GM18499 (cell line): ENCODE results near the gene CFAP206.
A peak's percentile ranks its signal among the peaks of the same experiment; 100 is the strongest.
"Not testable (repeated sequence)": the region's sequence is repeated elsewhere in the genome, so short reads cannot be mapped to it uniquely, and the experiment has no call there.

ENCODE experiments used
- ATAC-seq: cut with Tn5 transposase; IDR thresholded peaks from one replicate; pipeline ENCODE4 v1.9.1; 2021; ENCODE audit warnings: moderate number of reproducible peaks; ENCODE audit not compliant: insufficient read depth, unreplicated experiment

The CFAP206 gene

GRCh38 chr6:87419266-87419665 is 11.5 kb downstream of the CFAP206 start:
- ATAC-seq = no peak

GRCh38 chr6:87420360-87420759 is 12.6 kb downstream of the CFAP206 start:
- ATAC-seq = no peak

DNA sequence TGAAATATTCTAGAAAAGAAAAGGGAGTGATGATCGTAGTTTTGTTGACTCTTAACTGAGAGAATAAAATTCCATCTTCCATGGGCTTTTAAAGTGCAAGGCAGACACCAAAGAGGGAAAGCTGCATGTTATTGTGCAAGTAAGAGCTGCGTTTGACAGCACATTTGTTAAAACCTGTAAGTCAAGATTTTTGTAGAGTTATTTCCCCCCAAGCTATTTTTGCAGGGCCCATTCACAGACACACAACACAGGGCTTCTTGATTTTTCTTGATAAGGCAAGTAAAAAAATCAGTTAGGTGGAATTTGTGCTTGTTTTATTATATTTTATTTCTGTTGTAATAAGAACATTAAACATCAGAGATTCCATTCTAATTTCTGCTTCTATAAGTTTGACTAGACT is 13.8 kb downstream of the CFAP206 start:
- ATAC-seq = no peak

GRCh38 chr6:87426789-87427188 is 19.0 kb downstream of the CFAP206 start:
- ATAC-seq = no peak

DNA sequence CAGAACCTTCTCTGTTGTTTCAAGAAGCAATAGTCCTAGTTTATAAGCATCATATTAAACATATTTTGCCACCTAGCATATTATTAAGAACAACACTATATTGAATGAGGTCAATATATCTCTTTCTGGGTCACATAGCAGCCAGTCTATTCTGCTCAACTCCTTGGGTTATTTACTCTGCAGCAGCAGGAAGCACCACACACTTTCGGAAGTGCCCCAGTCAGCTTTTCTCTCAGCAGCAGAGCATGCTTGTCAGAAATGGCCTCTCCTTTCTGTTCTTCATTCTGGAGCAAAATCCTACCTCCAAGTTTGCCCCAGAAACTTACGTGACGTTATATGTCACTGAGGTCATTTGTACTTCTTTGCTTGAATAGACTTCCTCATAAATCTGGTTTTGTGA is 22.7 kb downstream of the CFAP206 start:
- ATAC-seq = no peak

DNA sequence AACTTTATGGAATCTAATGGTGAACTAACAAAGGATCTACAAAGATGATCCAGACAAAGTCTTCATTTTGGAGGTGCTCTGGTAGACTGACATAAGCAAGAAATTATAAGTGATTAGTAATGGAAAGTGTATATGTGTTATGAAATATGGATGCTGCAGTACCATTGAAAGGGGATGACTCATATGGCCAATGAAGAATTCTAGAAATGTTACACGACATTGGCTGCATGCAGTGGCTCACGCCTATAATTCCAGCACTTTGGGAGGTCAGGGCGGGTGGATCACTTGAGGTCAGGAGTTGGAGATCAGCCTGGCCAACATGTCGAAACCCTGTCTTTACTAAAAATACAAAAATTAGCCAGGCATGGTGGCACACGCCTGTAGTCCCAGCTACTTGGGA is 23.5 kb downstream of the CFAP206 start:
- ATAC-seq = no peak

GRCh38 chr6:87436435-87436834 is 28.7 kb downstream of the CFAP206 start:
- ATAC-seq = no peak

DNA sequence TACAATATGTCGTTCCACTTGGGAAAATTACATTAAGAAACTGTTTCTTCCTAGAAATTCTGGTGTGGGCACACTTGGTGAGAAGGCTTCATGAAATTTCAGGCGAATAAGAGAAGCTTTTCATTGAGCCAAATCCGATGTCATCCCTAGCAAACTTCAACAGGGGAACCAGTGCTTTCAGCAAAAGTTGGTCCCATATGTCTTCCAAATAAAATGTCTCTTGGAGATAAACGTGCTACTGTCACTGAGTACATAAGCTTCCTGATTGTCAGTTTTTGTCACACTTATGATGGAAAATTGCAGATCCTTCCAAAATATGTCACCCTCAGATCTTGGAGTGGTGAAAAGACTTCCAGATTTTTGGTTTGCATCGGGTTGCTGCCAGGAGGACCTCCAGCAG is 33.9 kb downstream of the CFAP206 start:
- no peak for ATAC-seq

GRCh38 chr6:87444362-87444761 is 36.6 kb downstream of the CFAP206 start:
- no peak for ATAC-seq

DNA sequence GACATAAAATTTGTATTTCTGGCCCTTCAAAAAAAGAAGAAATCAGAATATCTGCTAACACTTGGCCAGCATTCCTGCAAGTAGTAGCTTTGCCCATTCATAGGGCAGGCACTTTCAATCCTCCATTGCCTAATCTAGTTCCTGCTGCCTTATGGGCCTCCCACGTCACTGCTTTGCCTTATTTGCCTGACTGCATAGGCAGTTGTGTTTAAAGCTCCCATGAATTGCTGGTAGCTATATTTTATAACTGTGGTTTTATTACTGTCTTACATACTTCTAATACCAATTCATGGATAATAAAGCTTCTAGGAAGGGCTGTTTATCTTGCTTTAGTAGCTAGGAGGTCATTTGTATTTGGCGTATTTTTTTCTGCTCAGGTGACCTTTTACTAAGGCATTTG is 57.3 kb downstream of the CFAP206 start:
- ATAC-seq = no peak

DNA sequence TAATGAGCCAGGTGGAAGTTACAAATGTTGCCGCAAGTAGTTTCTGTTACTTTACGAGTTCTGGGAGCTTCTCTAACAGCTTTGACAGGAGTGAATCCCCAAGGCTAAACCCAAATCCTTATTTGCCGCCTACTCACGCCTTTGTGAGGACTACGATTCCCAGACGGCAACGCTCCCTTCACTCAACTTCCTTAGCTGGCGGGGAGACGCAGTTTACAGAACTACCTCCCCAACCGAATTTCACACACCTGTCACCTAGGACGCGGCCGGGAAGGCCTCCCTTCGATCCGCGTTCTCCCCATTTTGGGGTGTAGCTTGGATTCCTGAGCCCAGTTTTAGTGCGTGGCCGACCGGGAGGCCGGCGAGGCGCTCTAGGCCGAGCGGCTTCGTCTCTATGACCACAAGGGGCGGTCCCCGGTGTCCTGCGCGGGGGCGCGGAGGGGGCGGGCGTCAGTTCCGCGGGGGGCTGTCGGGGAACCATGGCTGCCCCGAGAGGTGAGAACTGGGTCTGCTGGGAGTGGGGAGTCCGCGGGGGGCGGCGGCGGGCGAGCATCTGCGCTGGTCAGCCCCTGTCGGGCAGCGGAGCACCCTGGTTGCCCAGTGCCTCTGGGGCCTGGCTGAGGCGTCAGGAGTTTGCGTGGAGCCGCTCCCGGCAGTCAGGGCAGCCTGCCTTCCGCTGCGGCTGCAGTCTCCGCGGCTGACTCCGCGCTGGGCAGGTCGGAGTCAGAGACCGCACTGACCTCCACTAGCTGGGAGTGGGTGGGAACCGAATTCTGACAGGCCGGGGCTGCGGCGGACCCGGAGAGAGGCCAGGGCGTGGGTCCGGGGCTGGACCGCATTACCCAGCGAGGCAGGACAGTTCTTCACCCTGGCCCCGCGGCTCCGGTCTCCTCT is 65.0 kb downstream of the CFAP206 start, which contains the start of gene SLC35A1:
SLC35A1 (plus strand) TSS at position 450 of the 894 bp plus-strand sequence; CDS start at position 480, 30 bp downstream.
- peak; percentile 73 for ATAC-seq

GRCh38 chr6:87473419-87473903 is 65.7 kb downstream of the CFAP206 start:
- ATAC-seq = peak; percentile 46

- no peak for ATAC-seq
Observed at GRCh38 chr6:87481931-87482330, 74.2 kb downstream of the CFAP206 start.

DNA sequence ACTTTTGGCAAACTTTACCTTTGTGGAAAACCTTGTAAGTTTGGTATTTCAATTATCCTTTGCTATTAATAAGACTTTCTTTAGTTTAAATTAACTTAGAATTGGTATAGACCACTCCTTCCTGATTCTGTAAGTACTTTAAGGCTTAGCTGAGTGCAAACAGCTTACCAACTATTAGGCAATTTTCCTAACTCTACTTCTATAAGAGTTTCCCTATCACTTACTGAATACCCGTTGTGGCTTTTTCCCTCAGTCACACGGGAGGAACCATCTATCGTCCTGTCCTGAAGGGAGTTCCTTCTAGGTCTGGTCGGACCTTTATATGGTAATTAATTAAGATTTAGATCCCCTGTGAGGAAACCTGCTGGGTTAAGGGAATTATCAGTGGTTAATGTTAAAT is 74.6 kb downstream of the CFAP206 start:
- ATAC-seq = no peak

GRCh38 chr6:87483929-87484328 is 76.2 kb downstream of the CFAP206 start:
- ATAC-seq = no peak

DNA sequence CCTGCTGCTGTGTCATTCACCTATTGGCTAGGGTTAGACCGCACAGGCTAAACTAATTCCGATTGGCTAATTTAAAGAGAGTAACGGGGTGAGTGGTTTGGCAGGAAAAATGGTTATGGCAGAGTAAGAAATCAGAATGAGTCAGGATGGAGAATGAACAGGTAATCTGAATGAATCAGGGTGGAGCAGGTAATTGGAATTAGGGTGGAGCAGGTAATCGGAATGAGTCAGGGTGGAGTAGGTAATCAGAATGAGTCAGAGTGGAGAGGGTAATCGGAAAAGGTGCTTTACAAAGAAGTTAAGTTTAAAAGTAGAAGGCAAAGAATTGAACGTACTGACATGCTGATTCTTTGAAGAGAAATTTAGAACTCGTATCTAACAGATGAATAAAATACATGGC is 76.7 kb downstream of the CFAP206 start:
- ATAC-seq = no peak

DNA sequence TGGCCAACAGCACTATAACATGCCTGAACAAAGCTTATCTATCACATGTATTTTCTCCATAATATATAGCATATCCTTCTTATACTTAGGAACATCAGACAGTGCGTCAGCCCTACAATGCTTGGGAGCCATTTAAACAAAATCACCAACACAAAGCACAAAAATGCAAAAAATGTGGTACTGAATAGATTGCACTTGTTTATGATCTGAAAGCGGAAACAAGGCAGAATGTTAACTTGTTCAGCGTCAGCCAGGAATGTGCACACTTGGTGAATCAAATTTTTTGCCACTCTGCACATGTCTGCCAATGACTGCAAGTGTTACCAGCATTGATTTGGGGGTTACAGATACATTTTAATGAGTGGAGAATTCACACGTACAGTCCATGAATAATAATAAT is 79.8 kb downstream of the CFAP206 start:
- no peak for ATAC-seq

- not testable (repeated sequence) for ATAC-seq
Observed at GRCh38 chr6:87489326-87489725, 81.6 kb downstream of the CFAP206 start.

GRCh38 chr6:87494761-87495422 is 87.1 kb downstream of the CFAP206 start:
- ATAC-seq = no peak

DNA sequence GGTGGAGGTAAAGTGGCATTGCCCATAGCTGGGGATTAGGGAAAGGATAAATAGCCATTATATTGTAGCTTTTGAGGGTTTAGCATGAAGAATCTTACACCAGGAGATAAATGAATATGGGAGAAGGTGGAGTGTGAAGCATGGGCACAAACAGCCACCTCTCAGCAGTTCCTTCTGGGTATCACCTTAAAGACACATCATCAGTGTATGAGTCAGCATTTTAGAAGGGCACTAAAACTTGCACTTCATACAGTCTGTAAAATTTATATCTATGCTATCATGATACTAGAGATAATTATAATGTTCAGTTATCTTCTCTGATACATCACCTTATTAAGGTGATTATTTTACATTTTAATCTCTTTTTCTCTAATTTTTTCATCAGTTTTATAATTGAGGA is 90.3 kb downstream of the CFAP206 start:
- ATAC-seq = no peak

- ATAC-seq = no peak
Observed at GRCh38 chr6:87501809-87502572, 94.2 kb downstream of the CFAP206 start.
